PFSK-1 (cell line): Measurements from ENCODE around the gene IL37.

ENCODE experiments used
- POLR2AphosphoS5 ChIP-seq: IDR thresholded peaks from 2 replicates; pipeline ENCODE4 v1.6.1; 2012; ENCODE audit warnings: low read depth, mild to moderate bottlenecking, control low read depth, low read length, moderate library complexity
- SIN3A ChIP-seq: IDR thresholded peaks from 2 replicates; pipeline ENCODE4 v1.6.1; 2012; ENCODE audit warnings: mild to moderate bottlenecking, low read length, moderate library complexity, borderline replicate concordance; ENCODE audit not compliant: insufficient read depth
- TAF1 ChIP-seq: IDR thresholded peaks from 2 replicates; pipeline ENCODE4 v1.6.1; 2012; ENCODE audit warnings: low read length, control low read depth, borderline replicate concordance; ENCODE audit not compliant: insufficient read depth

- TF ChIP-seq SIN3A (no peak), TAF1 (no peak), POLR2AphosphoS5 (no peak)
Measured at GRCh38 chr2:112912403-112912802, 1.4 kb downstream of the IL37 start.
